ENCODE results near the gene IL1F10. TPM values are rescaled to one million over a fixed set of nuclear protein-coding genes. Genes with fewer than 3 reads are reported as not detected.

The IL1F10 gene
- total RNA-seq, 2 experiments from 2014 or later = not detected

DNA sequence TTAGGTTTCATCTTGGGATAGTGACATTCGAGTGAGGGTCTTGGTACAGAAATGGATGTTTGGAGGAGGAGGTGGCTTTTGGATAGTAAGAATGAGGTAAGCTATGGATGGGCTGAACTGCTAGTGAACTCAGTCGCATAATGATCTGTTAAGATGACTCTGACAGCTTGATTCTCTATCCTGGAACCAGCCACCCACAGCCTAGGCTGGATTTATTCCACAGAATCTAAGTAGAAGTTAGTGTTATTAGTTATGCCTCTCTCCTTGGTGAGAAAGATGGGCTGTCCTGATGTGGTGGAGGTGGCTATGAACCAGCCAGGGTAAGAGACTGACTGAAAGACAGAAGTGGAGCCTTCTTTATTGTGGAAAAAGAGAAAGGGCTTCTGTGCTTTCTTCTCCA is 40.1 kb upstream of the IL1F10 start:
- Mint-ChIP-seq H3K4me1 (ENCODE audit: low read depth) (no peaks in the 10 kb centered on the region), H3K4me3 (no peak overlapping the region), H3K36me3 (ENCODE audit: low read depth) (no peaks in the 10 kb centered on the region), H3K27me3 (peaks cover 3% of the 10 kb centered on the region), H3K27ac (no peak overlapping the region), H3K9me3 (no peaks in the 10 kb centered on the region)
- intact Hi-C loops (cut with micrococcal nuclease) = no loop called here
- ChIA-PET POLR2A (no interaction called here), CTCF (no interaction called here)
- no peak for ATAC-seq
- TF ChIP-seq, protein P1, sequence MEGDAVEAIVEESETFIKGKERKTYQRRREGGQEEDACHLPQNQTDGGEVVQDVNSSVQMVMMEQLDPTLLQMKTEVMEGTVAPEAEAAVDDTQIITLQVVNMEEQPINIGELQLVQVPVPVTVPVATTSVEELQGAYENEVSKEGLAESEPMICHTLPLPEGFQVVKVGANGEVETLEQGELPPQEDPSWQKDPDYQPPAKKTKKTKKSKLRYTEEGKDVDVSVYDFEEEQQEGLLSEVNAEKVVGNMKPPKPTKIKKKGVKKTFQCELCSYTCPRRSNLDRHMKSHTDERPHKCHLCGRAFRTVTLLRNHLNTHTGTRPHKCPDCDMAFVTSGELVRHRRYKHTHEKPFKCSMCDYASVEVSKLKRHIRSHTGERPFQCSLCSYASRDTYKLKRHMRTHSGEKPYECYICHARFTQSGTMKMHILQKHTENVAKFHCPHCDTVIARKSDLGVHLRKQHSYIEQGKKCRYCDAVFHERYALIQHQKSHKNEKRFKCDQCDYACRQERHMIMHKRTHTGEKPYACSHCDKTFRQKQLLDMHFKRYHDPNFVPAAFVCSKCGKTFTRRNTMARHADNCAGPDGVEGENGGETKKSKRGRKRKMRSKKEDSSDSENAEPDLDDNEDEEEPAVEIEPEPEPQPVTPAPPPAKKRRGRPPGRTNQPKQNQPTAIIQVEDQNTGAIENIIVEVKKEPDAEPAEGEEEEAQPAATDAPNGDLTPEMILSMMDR (IDR thresholded peaks at IDR 0.05) = no peak
- DNase-seq = no peak

DNA sequence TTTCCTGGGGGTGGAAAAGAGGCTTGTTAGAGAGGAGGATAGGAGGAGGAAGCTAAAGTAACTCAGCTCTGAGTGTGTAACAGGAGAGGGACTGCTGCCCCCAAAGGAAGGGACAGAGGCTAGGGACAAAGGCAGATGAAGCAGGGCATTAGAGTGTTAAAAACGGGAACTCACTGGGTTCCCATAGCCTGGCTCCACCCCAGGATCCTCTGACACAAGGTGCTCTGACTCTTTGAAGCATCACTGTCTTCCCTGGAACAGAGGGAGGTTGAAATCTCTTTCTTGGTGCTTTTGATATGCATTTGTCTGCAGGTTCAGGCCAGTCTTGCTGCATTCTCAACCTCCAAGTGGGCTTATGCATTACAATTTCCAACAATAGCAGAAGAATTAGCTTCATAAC is 39.7 kb upstream of the IL1F10 start:
- H3K27ac Mint-ChIP-seq = no peak overlapping the region
- TF ChIP-seq, protein P1 (IDR thresholded peaks at IDR 0.05) = no peak

DNA sequence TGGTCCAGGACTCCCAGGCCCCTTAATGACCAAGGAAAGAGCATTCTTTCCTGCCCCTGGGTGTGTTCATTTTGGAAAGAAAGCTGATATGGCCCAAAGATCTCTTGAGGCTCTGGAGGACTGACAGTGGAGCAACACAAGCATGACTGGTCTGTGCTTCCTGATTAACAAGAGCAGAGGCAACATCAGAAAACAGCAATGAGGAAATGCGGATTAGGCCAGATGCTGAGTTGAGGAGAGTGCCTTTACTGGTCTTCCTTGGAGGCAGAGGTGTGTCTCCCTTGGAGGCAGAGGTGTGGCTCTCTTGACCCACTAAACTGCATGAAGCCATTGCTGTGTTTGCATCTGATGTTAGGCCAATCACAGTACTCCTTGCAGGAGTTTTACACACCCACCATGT is 35.0 kb upstream of the IL1F10 start:
- intact Hi-C loops (cut with micrococcal nuclease) = no loop called here
- H3K4me1 Mint-ChIP-seq (ENCODE audit: low read depth) = no peaks in the 10 kb centered on the region
- ChIA-PET POLR2A (no interaction called here), CTCF (interaction anchor here (1.0 kb wide), 1 partner anchor 91 kb away, joined by 3 read pairs; no protein-coding TSS in a partner anchor)
- no peak overlapping the region for H3K4me3 Mint-ChIP-seq
- no peaks in the 10 kb centered on the region for H3K27me3 Mint-ChIP-seq
- no peaks in the 10 kb centered on the region for H3K36me3 Mint-ChIP-seq (ENCODE audit: low read depth)
- ATAC-seq (no peak), DNase-seq (no peak)
- H3K9me3 Mint-ChIP-seq = no peaks in the 10 kb centered on the region
- H3K27ac Mint-ChIP-seq = no peak overlapping the region
- TF ChIP-seq, protein P1 (IDR thresholded peaks at IDR 0.05) = no peak

More for the DNA sequence above, 39.7 kb upstream of the IL1F10 start:
- Mint-ChIP-seq H3K27me3 (peaks cover 3% of the 10 kb centered on the region), H3K36me3 (ENCODE audit: low read depth) (no peaks in the 10 kb centered on the region), H3K4me1 (ENCODE audit: low read depth) (no peaks in the 10 kb centered on the region), H3K4me3 (no peak overlapping the region), H3K9me3 (no peaks in the 10 kb centered on the region)
- ATAC-seq (no peak), DNase-seq (no peak)
- POLR2A ChIA-PET = no interaction called here
- intact Hi-C loops (cut with micrococcal nuclease) = no loop called here
- CTCF ChIA-PET = no interaction called here

DNA sequence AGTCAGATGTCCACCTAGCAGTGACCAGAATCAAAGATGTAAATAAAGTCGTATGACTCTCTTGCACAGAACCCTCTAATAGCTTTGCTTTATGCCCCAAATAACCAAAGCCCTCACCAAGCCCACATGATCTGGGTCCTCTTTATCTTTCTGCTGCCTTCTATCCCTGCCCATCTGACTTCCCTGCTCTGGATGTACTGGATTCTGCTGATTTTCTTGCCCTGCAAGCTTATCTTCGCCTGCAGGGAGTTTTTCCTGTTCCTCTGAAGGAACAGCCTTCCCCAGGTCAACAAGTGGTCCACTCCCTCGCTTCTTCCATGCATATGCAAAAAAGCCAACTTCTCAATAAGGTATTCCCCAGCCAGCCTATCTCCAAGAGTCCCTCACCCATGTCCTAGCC is 33.8 kb upstream of the IL1F10 start:
- CTCF ChIA-PET = interaction anchor here (1.0 kb wide), 1 partner anchor 8 kb away, joined by 3 read pairs; no protein-coding TSS in a partner anchor
- H3K27me3 Mint-ChIP-seq = no peaks in the 10 kb centered on the region
- H3K9me3 Mint-ChIP-seq = no peaks in the 10 kb centered on the region
- ATAC-seq = no peak
- intact Hi-C loops (cut with micrococcal nuclease) = no loop called here
- POLR2A ChIA-PET = no interaction called here
- TF ChIP-seq, protein P1 (IDR thresholded peaks at IDR 0.05) = no peak
- DNase-seq = no peak
- H3K36me3 Mint-ChIP-seq (ENCODE audit: low read depth) = no peaks in the 10 kb centered on the region
- no peaks in the 10 kb centered on the region for H3K4me1 Mint-ChIP-seq (ENCODE audit: low read depth)
- no peak overlapping the region for H3K27ac Mint-ChIP-seq
- H3K4me3 Mint-ChIP-seq = no peak overlapping the region

DNA sequence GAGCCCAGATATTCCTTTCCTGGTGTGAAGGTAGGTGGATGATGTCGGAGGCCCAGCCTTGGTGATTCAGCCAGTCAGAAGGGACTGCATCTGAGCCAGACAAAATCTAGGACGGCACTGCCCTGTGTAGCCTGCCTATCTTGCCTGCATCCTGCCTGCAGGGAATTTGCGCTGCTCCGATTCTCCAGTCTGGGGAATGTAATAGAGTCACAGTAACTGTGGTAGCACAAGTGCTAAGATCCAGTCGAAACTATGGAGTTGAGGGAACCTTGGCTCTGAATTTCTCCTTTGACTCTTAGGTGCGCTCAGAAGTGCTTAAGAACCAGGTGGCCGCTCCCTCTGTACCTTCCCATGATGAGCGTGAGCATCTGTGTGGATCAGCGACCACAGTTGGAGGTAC is 31.0 kb upstream of the IL1F10 start:
- no peaks in the 10 kb centered on the region for H3K9me3 Mint-ChIP-seq
- CTCF ChIA-PET = interaction anchor here (1.4 to 2.1 kb wide), 2 partner anchors 9 to 78 kb away, joined by 4 to 5 read pairs; no protein-coding TSS in a partner anchor
- POLR2A ChIA-PET = no interaction called here

More for the DNA sequence above, 31.0 kb upstream of the IL1F10 start:
- Mint-ChIP-seq H3K27me3 (no peaks in the 10 kb centered on the region), H3K4me3 (no peak overlapping the region), H3K27ac (no peak overlapping the region), H3K4me1 (ENCODE audit: low read depth) (no peaks in the 10 kb centered on the region), H3K36me3 (ENCODE audit: low read depth) (no peaks in the 10 kb centered on the region)
- intact Hi-C loops (cut with micrococcal nuclease) = no loop called here
- TF ChIP-seq, protein P1 (IDR thresholded peaks at IDR 0.05) = no peak
- DNase-seq (no peak), ATAC-seq (no peak)

Data from activated CD8-positive, alpha-beta T cell treated with anti-CD3 and anti-CD28 coated beads for 36 hours (primary cell).